B cell (primary cell): ENCODE data around the gene PIK3IP1. TPM values are rescaled to one million over a fixed set of nuclear protein-coding genes. Genes with fewer than 3 reads are reported as not detected.

Source experiments
- ATAC-seq: fragments of 200-7000 bp; cut with Tn5 transposase; one replicate; pipeline ENCODE4 v1.10.0; 2021; ENCODE audit warnings: low read depth, mild to moderate bottlenecking, moderate number of reproducible peaks, moderate library complexity
- CTCF ChIA-PET: fragments of 350-600 bp; sonication (Branson Sonifier 250); formaldehyde crosslinking; loops from one replicate; lab custom pipeline; 2021; ENCODE audit warnings: antibody characterized with exemption, inconsistent platforms; lab: Charles Lee
- POLR2A ChIA-PET: fragments of 350-600 bp; sonication (Branson Sonifier 250); formaldehyde crosslinking; loops from one replicate; lab custom pipeline; 2021; ENCODE audit warnings: antibody characterized with exemption; lab: Charles Lee
- DNase-seq: peaks from one replicate; pipeline ENCODE4 v3.0.0; 2013
- H2AFZ ChIP-seq: 2 replicates; pipeline ENCODE4 v1.6.1; 2012; ENCODE audit warnings: mild to moderate bottlenecking, low read depth, low read length; ENCODE audit not compliant: insufficient read depth, poor library complexity, severe bottlenecking
- H3K27ac ChIP-seq, 2 donors: 1 replicate in 1 of 2; 2 replicates in 1 of 2; pipeline ENCODE4 v1.5.1; 2012 to 2013; ENCODE audit warnings: low read length in 2 of 2, mild to moderate bottlenecking in 2 of 2, moderate library complexity in 1 of 2
- H3K27me3 ChIP-seq, 4 experiments: fragments of 200-600 bp in 1 of 4; sonication (generic) in 1 of 4; replicated peaks in 1 of 4; 1 replicate in 2 of 4; 2 replicates in 2 of 4; pipeline versions ENCODE4 v1.6.1 to v1.7.0; 2013 to 2016; ENCODE audit warnings: low read length in 3 of 4, mild to moderate bottlenecking in 2 of 4, mixed read lengths in 1 of 4, moderate library complexity in 1 of 4; ENCODE audit not compliant: insufficient read depth in 4 of 4, control insufficient read depth in 3 of 4; ENCODE audit errors: control extremely low read depth in 1 of 4
- H3K36me3 ChIP-seq, 2 experiments: replicated peaks in 1 of 2; 1 replicate in 1 of 2; 2 replicates in 1 of 2; pipeline versions ENCODE4 v1.6.1 to v1.7.1; 2013; ENCODE audit warnings: low read length in 1 of 2; ENCODE audit not compliant: insufficient read depth in 2 of 2, control insufficient read depth in 1 of 2; ENCODE audit errors: control extremely low read depth in 1 of 2, extremely low read depth in 1 of 2
- H3K4me1 ChIP-seq, 2 donors: fragments of 200-600 bp in 1 of 2; sonication (generic) in 1 of 2; 1 replicate in 1 of 2; 2 replicates in 1 of 2; pipeline versions ENCODE4 v1.5.1 to v1.6.1; 2013 to 2017; ENCODE audit warnings: low read length in 2 of 2; ENCODE audit not compliant: control insufficient read depth in 2 of 2, insufficient read depth in 2 of 2
- H3K4me2 ChIP-seq: replicated peaks from 2 replicates; pipeline ENCODE3; 2012; ENCODE audit warnings: mild to moderate bottlenecking, low read depth, low read length; ENCODE audit not compliant: poor library complexity, severe bottlenecking
- H3K4me3 ChIP-seq, 5 experiments: fragments of 200-600 bp in 1 of 5; sonication (generic) in 1 of 5; 1 replicate in 3 of 5; 2 replicates in 2 of 5; pipeline versions ENCODE4 v1.5.1 to v1.7.0; 2011 to 2016; ENCODE audit warnings: low read length in 4 of 5, mild to moderate bottlenecking in 4 of 5, low read depth in 2 of 5, control low read depth in 1 of 5, moderate library complexity in 1 of 5; ENCODE audit not compliant: insufficient read depth in 1 of 5; ENCODE audit errors: control extremely low read depth in 1 of 5, extremely low read depth in 1 of 5
- H3K79me2 ChIP-seq: fragments of 200-600 bp; sonication (generic); one replicate; pipeline ENCODE4 v1.6.0; 2016; ENCODE audit warnings: low read length; ENCODE audit not compliant: control insufficient read depth, insufficient read depth
- H3K9ac ChIP-seq: fragments of 200-600 bp; sonication (generic); 2 replicates; pipeline ENCODE4 v1.6.1; 2017; ENCODE audit warnings: mild to moderate bottlenecking, low read length, moderate library complexity
- H3K9me3 ChIP-seq, 3 donors: one replicate each; pipeline versions ENCODE4 v1.6.1 to v1.7.1; 2013; ENCODE audit warnings: low read length in 2 of 3; ENCODE audit not compliant: control insufficient read depth in 2 of 3, insufficient read depth in 1 of 3; ENCODE audit errors: control extremely low read depth in 1 of 3
- H4K20me1 ChIP-seq: 2 replicates; pipeline ENCODE4 v1.6.0; 2012; ENCODE audit warnings: mild to moderate bottlenecking, low read length; ENCODE audit not compliant: insufficient read depth, control insufficient read depth, poor library complexity, severe bottlenecking
- H3K27ac Mint-ChIP-seq: one replicate; pipeline ENCODE4 v1.8.0; 2021; ENCODE audit warnings: mixed read lengths
- H3K27me3 Mint-ChIP-seq: one replicate; pipeline ENCODE4 v1.8.0; 2021; ENCODE audit warnings: mixed read lengths
- H3K4me1 Mint-ChIP-seq: one replicate; pipeline ENCODE4 v1.8.0; 2021; ENCODE audit warnings: mixed read lengths
- H3K4me3 Mint-ChIP-seq: one replicate; pipeline ENCODE4 v1.8.0; 2021; ENCODE audit warnings: mixed read lengths
- H3K9me3 Mint-ChIP-seq: one replicate; pipeline ENCODE4 v1.8.0; 2022; ENCODE audit warnings: mixed read lengths; ENCODE audit not compliant: insufficient read depth
- EZH2 ChIP-seq: IDR thresholded peaks from 2 replicates; pipeline ENCODE4 v1.6.1; 2012; ENCODE audit warnings: borderline replicate concordance, low read depth, mild to moderate bottlenecking, moderate library complexity, low read length; ENCODE audit not compliant: insufficient read depth, poor library complexity, severe bottlenecking
- WGBS: methylation state at CpG from one replicate; pipeline ENCODE4 v1.1.5; 2013; ENCODE audit warnings: missing lambda C conversion rate; ENCODE audit not compliant: insufficient coverage; 5-methylcytosine and 5-hydroxymethylcytosine counted together
- intact Hi-C: fragments of 100-400 bp; cut with micrococcal nuclease; formaldehyde crosslinking; loops from one replicate; pipeline ENCODE4 v1.10.0; 2022
- polyA plus RNA-seq: library from polyadenylated mRNA; depleted of rRNA; stranded (reverse); fragments of >200 nt; gene quantifications from 2 replicates; pipeline ENCODE4 v1.2.3, GENCODE V29; 2012
- total RNA-seq, 2 donors: library from RNA; stranded (reverse); fragments of 120-200 nt in 1 of 2; gene quantifications; 1 replicate in 1 of 2; 2 replicates in 1 of 2; pipeline versions ENCODE4 v1.2.3 to v1.2.4, GENCODE V29; 2013 to 2022
- TF ChIP-seq, protein P1 (sequence below): fragments of 200-600 bp; IDR thresholded peaks from one replicate; pipeline ENCODE4 v1.8.0; 2022; ENCODE audit warnings: antibody characterized with exemption, mild to moderate bottlenecking

The PIK3IP1 gene
- total and polyA plus RNA-seq, 2 donors (not counting 1 experiment from before 2014, with no cell fraction given) = 89.8 to 92.9 TPM

GRCh38 chr22:31268281-31268680 lies 24.0 kb downstream of the PIK3IP1 start:
- intact Hi-C loops = no loop called here
- Histone ChIP-seq H3K27ac (no peak overlapping the region), H3K4me1 (peaks cover 0 to 3% of the 10 kb centered on the region in 2 donors), H4K20me1 (no peaks in the 10 kb centered on the region), H3K9me3 (no peaks in the 10 kb centered on the region), H3K27me3 (no peaks in the 10 kb centered on the region), H3K36me3 (peaks cover 0 to 30% of the 10 kb centered on the region in 2 experiments), H3K79me2 (no peaks in the 10 kb centered on the region), H2AFZ (no peak overlapping the region), H3K9ac (no peak overlapping the region), H3K4me2 (no peak overlapping the region), H3K4me3 (no peak overlapping the region)
- Mint-ChIP-seq H3K27ac (no peak overlapping the region), H3K4me1 (no peaks in the 10 kb centered on the region), H3K27me3 (no peaks in the 10 kb centered on the region), H3K9me3 (no peaks in the 10 kb centered on the region), H3K4me3 (no peak overlapping the region)
- 100% methylated on average over 1 of the region's 2 CpGs for WGBS
- POLR2A ChIA-PET = interaction anchor here (0.8 kb wide), 1 partner anchor 22 kb away, joined by 4 read pairs; no protein-coding TSS in a partner anchor
- no peak for TF ChIP-seq EZH2
- TF ChIP-seq, protein P1, sequence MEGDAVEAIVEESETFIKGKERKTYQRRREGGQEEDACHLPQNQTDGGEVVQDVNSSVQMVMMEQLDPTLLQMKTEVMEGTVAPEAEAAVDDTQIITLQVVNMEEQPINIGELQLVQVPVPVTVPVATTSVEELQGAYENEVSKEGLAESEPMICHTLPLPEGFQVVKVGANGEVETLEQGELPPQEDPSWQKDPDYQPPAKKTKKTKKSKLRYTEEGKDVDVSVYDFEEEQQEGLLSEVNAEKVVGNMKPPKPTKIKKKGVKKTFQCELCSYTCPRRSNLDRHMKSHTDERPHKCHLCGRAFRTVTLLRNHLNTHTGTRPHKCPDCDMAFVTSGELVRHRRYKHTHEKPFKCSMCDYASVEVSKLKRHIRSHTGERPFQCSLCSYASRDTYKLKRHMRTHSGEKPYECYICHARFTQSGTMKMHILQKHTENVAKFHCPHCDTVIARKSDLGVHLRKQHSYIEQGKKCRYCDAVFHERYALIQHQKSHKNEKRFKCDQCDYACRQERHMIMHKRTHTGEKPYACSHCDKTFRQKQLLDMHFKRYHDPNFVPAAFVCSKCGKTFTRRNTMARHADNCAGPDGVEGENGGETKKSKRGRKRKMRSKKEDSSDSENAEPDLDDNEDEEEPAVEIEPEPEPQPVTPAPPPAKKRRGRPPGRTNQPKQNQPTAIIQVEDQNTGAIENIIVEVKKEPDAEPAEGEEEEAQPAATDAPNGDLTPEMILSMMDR = no peak
- ATAC-seq (no peak), DNase-seq (no peak)
- CTCF ChIA-PET = interaction anchor here (0.7 kb wide), 1 partner anchor 35 kb away, joined by 4 read pairs; no protein-coding TSS in a partner anchor

- H3K4me1 ChIP-seq = no peaks in the 10 kb centered on the region
- H3K27ac ChIP-seq = no peak overlapping the region
- Mint-ChIP-seq H3K27ac (no peak overlapping the region), H3K4me1 (no peaks in the 10 kb centered on the region), H3K4me3 (no peak overlapping the region), H3K27me3 (no peaks in the 10 kb centered on the region), H3K9me3 (no peaks in the 10 kb centered on the region)
- POLR2A ChIA-PET = no interaction called here
- WGBS = 100% methylated on average over 4 of the region's 6 CpGs
- H3K36me3 ChIP-seq = peaks cover 6 to 51% of the 10 kb centered on the region in 2 experiments
- no peaks in the 10 kb centered on the region for H3K9me3 ChIP-seq
- intact Hi-C loops = no loop called here
- ATAC-seq (no peak), DNase-seq (no peak)
- H3K27me3 ChIP-seq = no peaks in the 10 kb centered on the region
- no peak overlapping the region for H3K9ac ChIP-seq
- CTCF ChIA-PET = interaction anchor here (1.6 kb wide), 1 partner anchor 9 kb away, joined by 7 read pairs; no protein-coding TSS in a partner anchor
- H2AFZ ChIP-seq = no peak overlapping the region
- H3K4me2 ChIP-seq = no peak overlapping the region
- H3K4me3 ChIP-seq = no peak overlapping the region
- no peak for TF ChIP-seq EZH2
- TF ChIP-seq, protein P1 = no peak
- H4K20me1 ChIP-seq = no peaks in the 10 kb centered on the region
- no peaks in the 10 kb centered on the region for H3K79me2 ChIP-seq
Observed at GRCh38 chr22:31263896-31264640, 28.2 kb downstream of the PIK3IP1 start.
